A549 (cell line): ENCODE data around the gene HOXA2.
A peak's percentile ranks its signal among the peaks of the same experiment; 100 is the strongest.

Experiments used
- CTCF ChIP-seq: fragments of >200 bp; sonication (Bioruptor Twin); formaldehyde crosslinking; IDR thresholded peaks from 3 replicates; pipeline ENCODE4 v1.5.1; 2016
- JUN ChIP-seq, 2 experiments: fragments of >200 bp; sonication (Bioruptor Twin); formaldehyde crosslinking; IDR thresholded peaks; 2 replicates in 1 of 2; 3 replicates in 1 of 2; pipeline ENCODE4 v1.6.1; 2016 to 2017
- MAFK ChIP-seq: fragments of 450-650 bp; IDR thresholded peaks from 2 replicates; pipeline ENCODE4 v1.6.1; 2014; ENCODE audit not compliant: partially characterized antibody
- RAD21 ChIP-seq, 2 experiments: fragments of >200 bp in 1 of 2; sonication (Bioruptor Twin) in 1 of 2; formaldehyde crosslinking in 1 of 2; IDR thresholded peaks in 1 of 2; conservative IDR thresholded peaks in 1 of 2; 2 replicates in 1 of 2; 3 replicates in 1 of 2; pipeline ENCODE4 v1.6.1; 2012 to 2018; ENCODE audit warnings: inconsistent platforms in 1 of 2
- TFCP2L1 ChIP-seq: fragments of 250-450 bp; sonication (Bioruptor Pico); IDR thresholded peaks from 2 replicates; pipeline ENCODE4 v1.5.0; 2021; ENCODE audit warnings: mild to moderate bottlenecking

- TF ChIP-seq MAFK (no peak), RAD21 (conservative IDR thresholded peaks at IDR 0.05 in 1 of 2, IDR thresholded peaks at IDR 0.05 in 1 of 2) (peak; percentile 31 to 55; a peak in 4 of 5 replicates), CTCF (peak; percentile 78), TFCP2L1 (no peak), JUN (IDR thresholded peaks at IDR 0.05) (peak; percentile 18 to 63; a peak in 3 of 5 replicates)
Observed at GRCh38 chr7:27150568-27151340, 48.3 kb upstream of the HOXA2 start.
